HG03432 (cell line): ENCODE results near the gene MED22.
A peak's percentile ranks its signal among the peaks of the same experiment; 100 is the strongest.
"Not testable (repeated sequence)": the region's sequence is repeated elsewhere in the genome, so short reads cannot be mapped to it uniquely, and the experiment has no call there.

Source experiments
- ATAC-seq: cut with Tn5 transposase; IDR thresholded peaks from one replicate; pipeline ENCODE4 v1.9.1; 2021; ENCODE audit warnings: mild to moderate bottlenecking, moderate library complexity; ENCODE audit not compliant: unreplicated experiment

The MED22 gene

DNA sequence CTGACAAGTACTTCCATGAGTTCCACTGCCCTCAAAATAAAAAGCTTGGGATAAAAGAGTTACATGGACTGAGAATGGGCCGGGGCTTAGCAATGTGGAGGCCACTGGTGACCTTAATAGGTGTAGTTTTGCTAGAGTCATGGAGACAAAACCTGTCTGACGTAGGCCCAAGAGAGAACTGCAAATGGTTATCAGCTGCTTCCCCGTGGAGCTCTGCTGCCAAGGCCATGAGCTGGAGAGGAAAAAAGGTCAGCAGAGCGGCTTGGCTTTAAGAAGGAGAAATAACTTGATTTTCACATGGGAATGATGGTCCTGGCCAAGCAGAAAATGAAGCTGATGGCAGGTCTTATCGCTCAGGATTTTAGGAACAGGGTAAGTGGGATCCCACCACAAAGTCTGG is 8.3 kb downstream of the MED22 start:
- no peak for ATAC-seq

DNA sequence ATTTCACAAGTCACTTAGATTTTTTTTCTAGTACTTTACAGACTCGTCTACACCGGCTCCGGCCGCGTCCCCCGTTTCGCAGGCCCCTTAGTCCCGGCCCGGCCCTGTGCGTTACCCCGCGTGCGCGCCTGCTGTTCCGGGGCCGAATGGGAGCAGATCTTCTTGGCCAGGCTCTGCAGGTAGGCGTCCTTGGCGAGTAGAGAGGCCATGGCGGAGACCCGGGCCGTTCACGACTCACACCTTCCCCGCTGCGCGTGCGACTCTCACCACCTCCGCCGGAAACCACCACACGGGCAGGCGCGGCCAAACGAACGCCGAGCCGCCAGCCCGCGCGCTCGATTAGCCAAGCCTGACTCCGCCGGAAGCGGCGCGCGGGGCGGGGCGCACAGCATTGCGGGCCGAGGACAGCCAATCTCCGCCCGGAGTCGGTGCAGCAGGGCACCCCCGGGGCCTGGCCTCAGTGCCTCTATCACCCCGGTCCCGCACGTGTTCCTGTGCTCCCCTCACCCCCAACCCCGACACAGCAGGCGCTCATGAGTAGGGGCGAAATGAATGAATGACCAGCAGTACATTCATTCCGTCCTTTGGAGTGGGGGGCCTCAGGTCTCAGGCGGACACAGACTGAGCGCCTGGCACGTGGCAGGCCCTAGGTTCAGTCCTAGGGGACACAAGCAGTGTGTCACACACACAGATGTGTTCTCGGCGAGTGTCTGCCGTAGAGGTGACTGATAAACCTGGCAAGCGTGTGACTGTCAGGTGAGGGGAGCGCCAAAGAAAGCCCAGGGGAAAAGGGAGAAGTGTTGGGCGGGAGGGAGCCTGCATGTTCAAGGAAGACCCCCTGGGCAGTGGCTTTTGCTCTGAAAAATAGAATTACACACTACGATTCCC is 11.8 kb downstream of the MED22 start, which contains the start of gene SURF6:
TSS of gene SURF6 (minus strand) at position 265 of the 888 bp plus-strand sequence. CDS start at position 209, 56 bp downstream.
- ATAC-seq: peak; percentile 90

DNA sequence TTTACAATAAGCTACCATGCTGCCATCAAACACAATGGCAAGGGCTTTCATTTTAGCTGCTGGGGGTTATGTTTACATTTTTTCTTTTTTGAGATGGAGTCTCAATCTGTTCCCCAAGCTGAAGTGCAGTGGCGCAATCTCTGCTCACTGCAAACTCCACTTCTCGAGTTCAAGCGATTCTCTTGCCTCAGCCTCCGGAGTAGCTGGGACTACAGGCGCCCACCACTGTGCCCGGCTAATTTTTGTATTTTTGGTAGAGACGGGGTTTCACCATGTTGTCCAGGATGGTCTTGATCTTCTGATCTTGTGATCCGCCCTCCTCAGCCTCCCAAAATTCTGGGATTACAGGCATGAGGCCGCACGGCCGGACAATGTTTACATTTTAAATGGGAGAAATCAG is 13.0 kb downstream of the MED22 start:
- ATAC-seq: not testable (repeated sequence)

DNA sequence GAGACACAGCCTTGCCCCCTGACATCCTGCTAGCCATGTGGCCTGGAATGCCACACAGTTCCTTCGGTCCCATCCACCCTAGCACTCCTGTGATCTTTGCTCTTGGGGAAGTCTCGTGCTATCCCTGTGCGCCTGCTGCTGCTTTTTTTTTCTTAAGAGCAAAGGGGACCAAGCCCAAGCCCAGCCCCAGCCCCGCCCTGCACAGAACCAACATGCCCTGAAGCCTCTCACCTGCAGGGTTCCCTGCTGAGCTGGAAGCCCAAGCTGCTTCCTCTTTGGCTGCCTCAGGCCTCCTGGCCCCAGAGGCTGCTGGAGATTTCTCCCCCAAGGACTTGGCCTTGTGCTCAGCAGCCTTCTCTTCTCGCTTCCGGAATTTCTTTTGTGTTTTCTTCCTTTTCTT is 13.8 kb downstream of the MED22 start:
- no peak for ATAC-seq

DNA sequence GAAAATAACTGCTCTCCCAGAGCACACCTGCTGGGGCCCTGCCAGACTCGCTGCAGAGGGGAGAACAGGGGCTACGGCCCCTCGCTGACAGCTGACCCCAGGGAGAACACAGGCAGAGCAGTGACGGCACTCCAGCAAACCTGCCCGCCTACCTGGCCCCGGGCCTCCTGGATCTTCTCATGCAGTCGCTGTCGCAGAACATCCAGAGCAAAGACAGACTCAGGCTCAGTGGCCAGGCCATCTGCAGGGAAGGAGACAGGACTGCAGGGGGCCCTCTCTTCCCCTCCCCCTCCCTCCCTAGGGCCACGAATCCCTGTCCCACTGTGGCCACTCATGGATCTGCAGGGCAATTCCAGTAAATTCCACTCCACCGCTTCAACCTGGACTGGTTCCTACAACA is 14.4 kb downstream of the MED22 start:
- ATAC-seq: no peak

DNA sequence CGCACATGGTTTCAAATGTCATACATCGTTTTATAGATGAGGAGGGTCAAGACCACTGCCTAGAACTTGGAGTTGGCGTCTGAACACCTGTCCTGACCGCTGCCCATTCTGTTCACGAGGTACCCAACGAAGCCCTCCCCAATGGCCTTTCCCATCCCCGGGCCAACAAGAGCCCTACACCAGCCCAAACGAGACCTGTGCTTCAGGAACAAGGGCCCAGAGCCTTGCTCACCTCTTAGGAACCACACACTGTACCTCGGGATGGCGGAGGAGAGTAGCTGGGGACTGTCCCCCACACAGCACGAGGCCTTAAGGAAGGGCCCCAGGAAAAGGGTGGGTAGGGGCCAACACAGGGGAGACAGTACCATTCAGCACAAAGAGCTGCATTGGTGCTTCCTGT is 14.9 kb downstream of the MED22 start:
- ATAC-seq: no peak

DNA sequence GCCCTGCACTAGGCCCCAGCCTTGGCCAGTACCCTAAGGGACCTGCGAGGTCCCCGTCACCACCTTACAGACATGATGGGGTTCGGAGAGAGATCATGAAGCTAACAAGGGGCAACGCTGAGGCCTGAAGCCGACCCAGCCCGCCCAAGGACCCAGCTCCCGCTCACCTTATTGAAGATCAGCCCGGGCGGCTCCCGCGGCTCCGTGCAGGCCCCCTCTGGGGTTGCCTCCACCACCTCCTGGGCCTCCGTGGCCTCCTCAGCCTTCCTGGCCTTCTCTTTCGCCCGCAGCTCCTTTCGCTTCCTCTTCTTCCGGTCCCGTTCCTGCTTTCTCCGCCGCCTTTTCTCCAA is 15.6 kb downstream of the MED22 start:
- ATAC-seq: no peak

DNA sequence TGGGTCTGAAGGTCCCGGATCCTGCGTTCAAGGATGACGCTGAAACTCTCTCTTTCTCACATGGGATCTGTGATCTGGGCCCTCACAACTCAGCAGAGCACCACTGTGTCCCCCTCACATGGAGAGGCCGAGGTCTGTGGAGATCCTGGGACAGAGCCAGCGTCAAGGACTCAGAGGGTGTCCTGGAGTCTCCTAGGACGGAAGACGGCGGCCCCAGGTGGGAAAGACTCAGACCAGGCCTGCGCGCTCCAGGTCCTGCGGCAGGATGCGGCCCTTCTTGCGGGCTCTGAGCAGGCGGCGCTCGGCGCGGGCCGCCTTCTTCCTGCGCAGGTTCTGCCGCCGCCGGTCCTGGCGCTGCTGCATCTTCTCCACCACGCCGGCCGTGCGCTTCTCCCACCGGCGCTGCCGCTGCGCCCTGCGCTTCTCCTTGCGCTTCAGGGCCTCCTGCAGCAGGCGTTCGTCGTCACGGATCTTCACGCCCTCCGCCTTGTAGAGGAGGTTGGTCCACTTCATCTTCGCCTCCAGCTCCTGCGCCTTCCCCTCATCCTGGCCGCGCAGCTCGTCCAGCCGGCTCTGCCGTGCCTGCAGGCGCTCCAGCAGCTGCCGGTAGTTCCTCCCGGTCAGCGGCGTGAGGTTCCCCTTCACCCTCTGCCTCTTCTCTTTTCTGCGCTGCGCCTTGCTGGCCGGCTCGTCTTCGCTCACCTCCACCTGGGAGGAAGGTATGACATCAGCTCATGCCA is 16.1 kb downstream of the MED22 start:
- ATAC-seq: no peak

DNA sequence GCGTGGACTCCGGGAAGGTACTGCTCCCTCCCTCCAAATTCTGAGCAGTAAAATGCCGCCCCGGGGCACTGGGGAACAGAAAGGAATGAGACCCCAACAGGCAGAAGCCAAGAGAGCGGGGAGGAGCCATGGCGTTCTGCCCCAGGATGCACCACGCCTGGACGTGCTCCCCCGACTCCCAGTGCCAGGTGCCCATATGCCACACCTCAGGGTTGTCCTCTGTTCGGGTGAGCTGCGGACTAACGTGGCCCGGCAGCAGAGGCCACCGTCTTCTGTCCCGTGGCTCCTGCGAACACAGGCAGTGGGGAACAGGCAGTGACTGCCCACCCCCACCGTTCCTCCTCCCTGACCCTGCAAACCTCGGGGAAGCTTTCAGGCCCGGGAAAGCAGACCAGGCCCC is 16.7 kb downstream of the MED22 start:
- ATAC-seq: no peak

DNA sequence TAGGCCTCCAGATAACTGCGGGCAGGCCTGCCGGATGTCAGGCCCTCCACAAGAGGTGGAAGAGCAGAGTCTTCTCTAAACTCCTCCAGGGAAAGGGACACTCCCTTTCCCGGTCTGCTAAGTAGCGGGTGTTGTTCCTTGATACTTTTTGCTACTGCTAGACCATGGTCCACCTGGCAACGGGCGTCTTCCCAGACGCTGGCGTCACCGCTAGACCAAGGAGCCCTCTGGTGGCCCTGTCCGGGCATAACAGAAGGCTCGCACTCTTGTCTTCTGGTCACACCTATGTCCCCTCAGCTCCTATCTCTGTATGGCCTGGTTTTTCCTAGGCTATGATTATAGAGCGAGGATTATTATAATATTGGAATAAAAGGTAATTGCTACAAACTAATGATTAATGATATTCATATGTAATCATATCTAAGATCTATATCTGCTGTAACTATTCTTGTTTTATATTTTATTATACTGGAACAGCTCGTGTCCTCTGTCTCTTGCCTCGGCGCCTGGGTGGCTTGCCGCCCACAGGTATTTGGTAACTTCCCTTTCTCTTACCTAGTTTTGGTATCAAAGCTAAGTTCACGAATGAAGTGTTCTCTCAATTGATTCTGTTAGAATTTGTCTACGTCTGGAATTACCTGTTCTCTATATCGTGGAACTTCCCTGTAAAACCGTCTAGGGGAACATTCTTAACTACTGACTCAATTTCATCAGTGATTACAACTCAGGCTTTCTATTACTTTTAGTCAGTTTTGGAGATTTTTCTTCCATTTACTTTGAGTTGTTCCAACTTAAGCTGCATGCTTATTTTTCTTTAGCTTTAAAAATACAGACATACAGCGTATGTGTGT is 18.4 kb downstream of the MED22 start:
- not testable (repeated sequence) for ATAC-seq

DNA sequence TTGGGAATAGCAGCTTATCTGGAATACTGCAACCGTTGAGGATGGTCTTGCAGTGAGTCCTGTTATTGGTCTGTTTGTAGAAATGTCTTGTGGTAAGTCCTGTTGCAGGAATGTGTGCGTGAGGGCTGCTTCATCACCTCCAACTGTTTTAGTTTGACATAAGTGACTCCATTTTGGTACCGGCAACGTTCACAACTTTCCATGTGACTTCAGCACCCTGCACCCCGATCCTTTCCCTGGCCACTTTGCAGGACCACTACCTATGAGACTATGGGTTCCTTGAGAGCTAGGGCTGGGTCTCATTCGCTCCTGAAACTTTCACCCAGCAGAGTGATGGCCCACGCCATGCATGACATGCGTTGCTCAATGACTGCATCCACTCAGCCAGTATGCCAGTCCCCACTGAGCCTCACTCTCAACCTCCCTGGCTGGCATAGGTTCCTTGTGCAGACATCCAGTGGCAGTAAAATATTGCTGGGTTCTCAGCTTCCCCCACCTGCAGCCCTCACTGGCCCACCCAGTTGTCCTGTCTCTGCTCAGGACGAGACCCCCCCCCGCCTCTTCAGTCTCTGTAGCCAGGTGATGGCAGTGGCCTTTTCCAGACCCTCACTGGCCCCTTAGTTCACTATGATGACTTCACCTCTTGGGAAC is 20.0 kb downstream of the MED22 start:
- no peak for ATAC-seq

DNA sequence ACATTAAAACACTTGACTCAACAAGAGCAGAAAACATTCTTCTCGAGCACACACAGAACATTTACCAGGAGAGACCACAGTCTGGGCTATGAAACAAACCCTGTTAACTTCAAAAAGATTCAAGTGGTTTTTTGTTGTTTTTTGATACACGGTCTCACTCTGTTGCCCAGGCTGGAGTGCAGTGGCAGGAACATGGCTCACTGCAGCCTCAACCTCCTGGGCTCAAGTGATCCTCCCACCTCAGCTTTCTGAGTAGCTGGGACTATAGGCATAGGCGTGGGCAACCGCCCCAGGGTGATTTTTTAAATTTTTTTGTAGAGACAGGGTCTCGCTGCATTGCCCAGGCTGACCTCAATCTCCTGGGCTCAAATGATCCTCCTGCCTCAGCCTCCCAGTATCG is 20.9 kb downstream of the MED22 start:
- ATAC-seq: not testable (repeated sequence)

DNA sequence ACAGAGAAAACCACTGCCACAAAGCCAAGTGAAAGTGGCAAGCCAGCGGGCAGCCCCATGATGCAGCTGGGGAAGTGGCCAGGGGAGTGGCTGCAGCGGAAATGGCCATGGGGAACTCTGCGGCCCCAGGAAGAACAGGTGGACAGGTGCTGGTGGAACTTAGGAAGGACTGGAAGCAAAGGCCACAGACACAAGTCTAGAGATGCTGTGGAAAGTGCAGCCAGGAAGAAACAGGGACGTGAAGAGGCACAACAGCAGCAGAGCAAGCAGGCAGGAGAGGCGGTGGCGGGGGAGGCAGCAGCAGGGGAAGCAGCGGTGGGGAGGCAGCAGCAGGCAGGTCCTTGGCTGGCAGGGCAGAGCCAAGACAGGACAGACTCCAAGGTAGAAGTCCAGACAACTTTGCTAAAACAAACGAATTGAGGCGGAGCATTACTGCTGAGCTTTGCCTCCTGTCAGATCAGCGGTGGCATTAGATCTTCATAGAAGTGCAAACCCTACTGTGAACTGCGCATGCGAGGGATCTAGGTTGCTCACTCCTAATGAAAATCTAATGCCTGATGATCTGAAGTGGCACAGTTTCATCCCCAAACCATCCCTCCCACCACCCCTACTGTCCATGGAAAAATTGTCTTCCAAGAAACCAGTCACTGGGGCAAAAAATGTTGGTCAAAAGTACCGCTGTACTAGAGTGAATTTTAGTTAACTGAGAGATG is 23.8 kb downstream of the MED22 start:
- no peak for ATAC-seq

DNA sequence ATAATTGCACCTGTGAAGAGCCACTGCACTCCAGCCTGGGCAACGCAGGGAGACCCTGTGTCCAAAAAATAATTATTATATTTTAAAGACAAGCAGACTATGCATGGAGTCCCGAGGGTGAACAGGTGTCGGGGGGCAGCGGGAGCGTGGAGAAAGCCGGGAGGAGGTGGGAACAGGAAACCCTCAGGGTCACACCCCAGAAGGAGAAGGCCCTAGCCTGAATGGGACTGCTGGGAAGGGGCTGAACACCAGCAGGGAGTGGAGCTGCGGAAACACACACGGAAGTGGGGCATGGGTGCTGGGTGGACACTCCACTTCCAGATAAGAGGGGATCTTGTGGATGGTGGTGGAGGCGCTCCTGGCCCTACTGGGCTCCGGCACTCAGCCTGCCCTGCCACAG is 24.7 kb downstream of the MED22 start:
- ATAC-seq: no peak

DNA sequence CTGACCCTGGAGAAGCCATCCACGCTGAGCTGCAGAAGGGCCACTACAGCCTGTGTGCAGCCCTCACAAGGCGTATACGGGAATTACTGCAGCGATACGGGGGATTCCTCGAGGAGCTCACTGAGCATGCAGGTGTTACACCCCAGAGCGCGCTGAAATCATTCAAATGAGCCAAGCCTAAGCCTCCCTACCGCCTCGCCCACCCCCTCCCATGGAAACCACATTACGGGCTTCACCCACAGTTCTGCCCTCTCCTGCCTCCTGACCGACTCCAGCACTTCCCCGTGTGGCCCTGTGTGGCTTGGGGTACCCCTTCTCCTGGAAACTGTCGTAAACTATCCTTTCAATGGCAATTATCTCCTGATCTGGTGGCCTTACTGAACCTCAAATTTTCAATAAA is 25.2 kb downstream of the MED22 start:
- no peak for ATAC-seq

DNA sequence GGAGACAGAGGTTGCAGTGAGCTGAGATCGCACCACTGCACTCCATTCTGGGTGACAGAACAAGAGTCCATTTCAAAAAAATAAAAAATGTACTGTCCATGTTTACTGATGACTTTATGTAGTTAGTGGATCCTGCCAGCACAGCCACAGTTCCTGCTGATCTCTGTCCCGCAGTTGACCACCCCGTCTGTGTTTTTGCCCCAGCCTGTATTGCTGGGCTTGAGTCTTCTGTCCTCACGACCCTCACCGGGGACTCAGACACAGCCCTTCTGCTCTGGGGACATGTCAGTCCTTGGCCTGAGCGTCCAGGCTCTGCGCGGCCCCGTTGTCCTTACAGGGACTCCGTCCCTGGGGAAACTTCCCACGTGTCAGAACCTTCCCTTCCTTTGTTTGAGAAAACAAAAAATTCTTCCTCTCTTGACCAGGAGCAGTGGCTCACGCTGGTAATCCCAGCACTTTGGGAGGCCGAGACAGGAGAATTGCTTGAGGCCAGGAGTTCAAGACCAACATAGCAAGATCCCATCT is 26.5 kb downstream of the MED22 start:
- ATAC-seq: no peak

DNA sequence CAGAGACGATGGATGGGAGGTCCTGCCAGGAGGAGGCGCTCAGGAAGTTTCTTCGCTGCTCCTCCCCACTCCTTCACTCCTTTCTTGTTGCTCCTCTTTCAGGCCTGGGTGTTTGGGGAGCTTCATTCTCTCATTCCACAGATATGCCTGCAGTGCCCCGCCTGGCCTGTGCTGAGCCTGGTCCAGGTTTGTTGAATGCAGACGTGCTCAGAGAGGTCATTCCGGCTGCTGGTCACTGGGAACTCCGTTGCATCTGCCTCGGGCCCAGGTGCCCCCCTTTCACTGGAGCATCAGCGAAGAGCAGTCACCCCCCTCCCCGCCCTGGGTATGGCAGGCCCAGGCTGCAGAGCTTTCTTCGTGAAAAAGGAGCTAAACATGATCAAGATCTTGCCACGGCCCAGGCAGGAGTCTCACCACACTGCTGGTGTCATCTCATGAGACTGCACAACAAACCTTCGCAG is 27.5 kb downstream of the MED22 start:
- ATAC-seq: no peak

DNA sequence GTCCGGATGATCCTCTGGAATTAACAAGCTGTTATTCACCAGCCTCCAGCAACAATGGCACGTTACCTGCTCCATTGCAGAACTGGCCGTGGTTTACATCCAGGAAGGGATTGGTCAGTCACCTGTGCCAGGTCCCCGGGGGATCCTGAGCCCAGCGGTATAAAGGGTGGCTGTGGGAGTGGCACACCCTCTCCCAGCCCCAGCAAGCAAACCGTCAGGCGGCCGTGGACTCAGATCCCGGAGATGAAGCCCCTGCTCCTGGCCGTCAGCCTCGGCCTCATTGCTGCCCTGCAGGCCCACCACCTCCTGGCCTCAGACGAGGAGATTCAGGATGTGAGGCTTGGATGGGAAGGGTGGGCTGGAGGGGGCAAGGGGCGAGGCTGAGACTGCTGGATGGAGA is 30.4 kb downstream of the MED22 start:
- not testable (repeated sequence) for ATAC-seq

DNA sequence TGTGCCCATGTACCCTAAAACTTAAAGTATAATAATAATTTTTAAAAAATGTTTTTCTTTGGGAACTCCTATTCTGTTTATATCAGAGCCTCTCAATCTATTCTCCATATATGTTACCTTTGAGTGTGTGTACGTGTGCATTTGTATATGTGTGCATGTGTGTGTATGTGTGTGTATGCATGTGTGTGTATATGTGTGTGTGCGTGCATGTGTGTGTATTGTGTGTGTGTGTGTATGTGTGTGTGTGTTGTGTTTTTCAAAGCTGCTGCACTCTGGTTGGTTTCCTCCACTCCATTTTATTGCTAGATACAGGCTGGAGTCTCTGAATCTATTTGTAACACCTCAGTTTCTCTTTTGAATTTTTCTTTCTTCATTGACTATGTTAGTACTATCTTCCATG is 31.9 kb downstream of the MED22 start:
- no peak for ATAC-seq

DNA sequence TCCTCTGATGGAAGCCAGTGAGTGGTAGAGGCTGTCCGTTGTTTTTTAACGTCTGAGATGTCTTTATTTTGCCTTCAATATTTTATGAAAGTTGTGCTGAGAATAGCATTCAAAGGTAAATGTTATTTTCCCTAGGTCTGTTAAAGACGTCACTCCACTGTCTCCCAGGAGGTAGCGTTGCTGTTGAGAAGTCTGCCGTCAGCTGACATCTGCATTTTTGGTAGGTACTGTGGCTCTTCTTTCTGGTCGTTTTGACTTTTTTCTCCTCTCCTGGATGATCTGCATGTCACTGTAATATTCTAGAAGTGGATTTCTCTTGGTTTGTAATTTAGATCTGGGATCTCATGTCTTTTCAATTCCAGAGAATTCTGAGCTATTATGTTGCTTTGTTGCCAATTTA is 38.3 kb downstream of the MED22 start:
- ATAC-seq: no peak
